Stomach (tissue), 9 donors: ENCODE measurements around the gene SNX13. TPM values are rescaled to one million over a fixed set of nuclear protein-coding genes. Genes with fewer than 3 reads are reported as not detected.

Experiments used
- DNase-seq, 2 donors: peaks; one replicate each; pipeline versions ENCODE4 v3.0.0 to v3.0.0-alpha.2; 2013 to 2019
- H3K27ac ChIP-seq, 5 donors: fragments of 200-600 bp in 4 of 5; sonication (generic) in 4 of 5; one replicate each; pipeline ENCODE4 v1.5.1; 2013 to 2019; ENCODE audit warnings: mild to moderate bottlenecking in 1 of 5, moderate library complexity in 1 of 5
- H3K27me3 ChIP-seq, 3 donors: fragments of 200-600 bp; sonication (generic); one replicate each; pipeline ENCODE4 v1.5.1; 2017 to 2019; ENCODE audit warnings: mixed run types in 1 of 3
- H3K36me3 ChIP-seq, 4 donors: fragments of 200-600 bp; sonication (generic); 1 replicate in 3 of 4; 2 replicates in 1 of 4; pipeline ENCODE4 v1.5.1; 2016 to 2019
- H3K4me1 ChIP-seq, 4 donors: fragments of 200-600 bp; sonication (generic); one replicate each; pipeline ENCODE4 v1.5.1; 2016 to 2019
- H3K4me3 ChIP-seq, 4 donors: fragments of 200-600 bp; sonication (generic) in 3 of 4; one replicate each; pipeline ENCODE4 v1.5.1; 2016 to 2019; ENCODE audit warnings: mild to moderate bottlenecking in 1 of 4
- H3K9me3 ChIP-seq, 4 donors: fragments of 200-600 bp; sonication (generic); one replicate each; pipeline ENCODE4 v1.5.1; 2016 to 2019
- EP300 ChIP-seq: sonication (generic); formaldehyde crosslinking; IDR thresholded peaks from one replicate; pipeline ENCODE4 v1.6.1; 2017; ENCODE audit warnings: antibody characterized with exemption
- POLR2A ChIP-seq, 4 donors: fragments of 450-650 bp; IDR thresholded peaks; one replicate each; pipeline ENCODE4 v1.6.1; 2016; ENCODE audit warnings: antibody characterized with exemption in 4 of 4, control low read depth in 2 of 4, mild to moderate bottlenecking in 1 of 4, moderate library complexity in 1 of 4
- POLR2AphosphoS5 ChIP-seq, 3 donors: sonication (generic); formaldehyde crosslinking; IDR thresholded peaks; one replicate each; pipeline ENCODE4 v1.6.1; 2016; ENCODE audit warnings: antibody characterized with exemption in 3 of 3
- WGBS, 5 donors: extraction: QIAGEN DNeasy Blood & Tissue Kit in 3 of 5; methylation state at CpG; one replicate each; pipeline versions ENCODE4 v1.1.5 to v1.1.7; 2013 to 2018; 5-methylcytosine and 5-hydroxymethylcytosine counted together
- intact Hi-C: fragments of 100-400 bp; cut with DNase I; formaldehyde crosslinking; loops from one replicate; pipeline ENCODE4 v1.15.1; 2023; ENCODE audit warnings: low total_unique reads
- polyA plus RNA-seq, 3 donors: library from polyadenylated mRNA; stranded (reverse); fragments of 200-250 nt; gene quantifications; one replicate each; pipeline ENCODE4 v1.2.3, GENCODE V29; 2013
- total RNA-seq, 5 donors: library from RNA; depleted of rRNA; stranded (reverse); fragments of >200 nt; gene quantifications; one replicate each; pipeline versions ENCODE4 v1.1.0 to v1.2.3, GENCODE V29; 2014 to 2016
- TF ChIP-seq, protein P1 (sequence below), 7 experiments: fragments of 450-650 bp in 4 of 7; fragments of 200-600 bp in 3 of 7; sonication (generic) in 3 of 7; IDR thresholded peaks; one replicate each; pipeline ENCODE4 v1.5.1; 2016 to 2019; ENCODE audit warnings: antibody characterized with exemption in 7 of 7, control low read depth in 2 of 7, mild to moderate bottlenecking in 1 of 7
- donor health status: healthy with polysubstance abuse.
- donor health status: Bipolar disorder and iron deficiency.
- donor health status: healthy.

The SNX13 gene
- total and polyA plus RNA-seq, 8 donors = 6.0 to 115 (median 34.6) TPM

- 74 to 89% (median 76%) methylated on average over 2 of the region's 2 CpGs for WGBS, 5 donors
- Histone ChIP-seq H3K27me3 (no peaks in the 10 kb centered on the region), H3K4me1 (no peaks in the 10 kb centered on the region), H3K9me3 (no peaks in the 10 kb centered on the region), H3K4me3 (no peak overlapping the region), H3K36me3 (no peaks in the 10 kb centered on the region), H3K27ac (no peak overlapping the region)
- intact Hi-C loops = no loop called here
- TF ChIP-seq POLR2AphosphoS5 (IDR thresholded peaks at IDR 0.05) = no peak
- TF ChIP-seq, protein P1, sequence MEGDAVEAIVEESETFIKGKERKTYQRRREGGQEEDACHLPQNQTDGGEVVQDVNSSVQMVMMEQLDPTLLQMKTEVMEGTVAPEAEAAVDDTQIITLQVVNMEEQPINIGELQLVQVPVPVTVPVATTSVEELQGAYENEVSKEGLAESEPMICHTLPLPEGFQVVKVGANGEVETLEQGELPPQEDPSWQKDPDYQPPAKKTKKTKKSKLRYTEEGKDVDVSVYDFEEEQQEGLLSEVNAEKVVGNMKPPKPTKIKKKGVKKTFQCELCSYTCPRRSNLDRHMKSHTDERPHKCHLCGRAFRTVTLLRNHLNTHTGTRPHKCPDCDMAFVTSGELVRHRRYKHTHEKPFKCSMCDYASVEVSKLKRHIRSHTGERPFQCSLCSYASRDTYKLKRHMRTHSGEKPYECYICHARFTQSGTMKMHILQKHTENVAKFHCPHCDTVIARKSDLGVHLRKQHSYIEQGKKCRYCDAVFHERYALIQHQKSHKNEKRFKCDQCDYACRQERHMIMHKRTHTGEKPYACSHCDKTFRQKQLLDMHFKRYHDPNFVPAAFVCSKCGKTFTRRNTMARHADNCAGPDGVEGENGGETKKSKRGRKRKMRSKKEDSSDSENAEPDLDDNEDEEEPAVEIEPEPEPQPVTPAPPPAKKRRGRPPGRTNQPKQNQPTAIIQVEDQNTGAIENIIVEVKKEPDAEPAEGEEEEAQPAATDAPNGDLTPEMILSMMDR (IDR thresholded peaks at IDR 0.05) = no peak
- TF ChIP-seq EP300 = no peak
- TF ChIP-seq POLR2A (IDR thresholded peaks at IDR 0.05) = no peak
- no peak for DNase-seq
Measured at GRCh38 chr7:17746020-17746530, 194.2 kb downstream of the SNX13 start.

GRCh38 chr7:17745610-17746009 lies 194.7 kb downstream of the SNX13 start:
- no peaks in the 10 kb centered on the region for H3K27me3 ChIP-seq
- intact Hi-C loops = no loop called here
- H3K4me3 ChIP-seq = no peak overlapping the region
- DNase-seq = no peak
- H3K36me3 ChIP-seq = no peaks in the 10 kb centered on the region
- no peaks in the 10 kb centered on the region for H3K9me3 ChIP-seq
- TF ChIP-seq POLR2A (IDR thresholded peaks at IDR 0.05) (no peak), EP300 (no peak)
- no peak overlapping the region for H3K27ac ChIP-seq
- H3K4me1 ChIP-seq = no peaks in the 10 kb centered on the region

- Histone ChIP-seq H3K4me3 (no peak overlapping the region), H3K27ac (no peak overlapping the region), H3K4me1 (no peaks in the 10 kb centered on the region), H3K9me3 (no peaks in the 10 kb centered on the region), H3K36me3 (no peaks in the 10 kb centered on the region), H3K27me3 (no peaks in the 10 kb centered on the region)
- 58 to 71% (median 66%) methylated on average over 3 of the region's 3 CpGs for WGBS, 5 donors
- intact Hi-C loops = no loop called here
- TF ChIP-seq POLR2A (IDR thresholded peaks at IDR 0.05) = no peak
- no peak for TF ChIP-seq EP300
- no peak for TF ChIP-seq POLR2AphosphoS5 (IDR thresholded peaks at IDR 0.05)
- TF ChIP-seq, protein P1 (IDR thresholded peaks at IDR 0.05) = no peak
- no peak for DNase-seq
Measured at GRCh38 chr7:17743316-17743715, 197.0 kb downstream of the SNX13 start.

DNA sequence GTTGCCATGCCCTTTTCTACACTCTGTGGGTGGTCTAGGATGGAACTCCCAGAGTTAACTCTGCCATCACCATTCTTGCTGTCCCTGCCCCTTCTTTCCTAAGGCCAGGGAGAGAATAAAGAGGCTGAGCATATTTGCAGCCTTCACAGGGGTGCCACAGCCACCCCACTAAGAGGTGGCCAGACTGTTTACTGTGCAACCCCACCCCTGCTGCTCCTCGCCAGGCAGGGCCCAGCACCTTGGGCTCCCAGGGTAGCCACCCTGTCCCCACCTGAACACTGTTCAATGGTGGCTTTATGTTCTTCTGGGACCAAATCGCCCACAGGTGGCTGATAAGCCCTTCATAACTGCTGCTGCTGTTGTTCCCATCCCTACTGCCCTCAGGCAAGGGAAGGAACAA lies 198.9 kb downstream of the SNX13 start:
- no peaks in the 10 kb centered on the region for H3K36me3 ChIP-seq
- no peak for TF ChIP-seq EP300
- no peak for TF ChIP-seq POLR2AphosphoS5 (IDR thresholded peaks at IDR 0.05)
- TF ChIP-seq, protein P1 (IDR thresholded peaks at IDR 0.05) = no peak
- TF ChIP-seq POLR2A (IDR thresholded peaks at IDR 0.05) = no peak
- intact Hi-C loops = no loop called here
- no peaks in the 10 kb centered on the region for H3K27me3 ChIP-seq
- WGBS, 5 donors = 40 to 75% (median 66%) methylated on average over 1 to 2 of the region's 2 CpGs
- H3K4me3 ChIP-seq = no peak overlapping the region
- H3K4me1 ChIP-seq = no peaks in the 10 kb centered on the region
- H3K27ac ChIP-seq = no peak overlapping the region
- no peaks in the 10 kb centered on the region for H3K9me3 ChIP-seq
- no peak for DNase-seq

Other genes starting within 250 kb of the SNX13 start
- not detected for gene PRPS1L1, start 87.4 kb upstream of the SNX13 start, total RNA-seq
- gene PRPS1L1, start 87.4 kb upstream of the SNX13 start, polyA plus RNA-seq = not detected